BLaER1 treated with 17β-estradiol and CSF1 and Interleukin-3, amounts not matched to agents 10 nM and 100 nM (cell line): ENCODE measurements around the gene THAP7.

ENCODE experiments used
- H3K27ac ChIP-seq, 11 experiments: shearing (Covaris generic); formaldehyde crosslinking; 2 replicates each; pipeline ENCODE4 v1.8.1; 2022
- H3K27me3 ChIP-seq, 11 experiments: shearing (Covaris generic); formaldehyde crosslinking; 2 replicates each; pipeline ENCODE4 v1.8.1; 2022
- H3K36me3 ChIP-seq, 11 experiments: shearing (Covaris generic); formaldehyde crosslinking; 2 replicates each; pipeline ENCODE4 v1.8.1; 2022
- H3K4me1 ChIP-seq, 10 experiments: shearing (Covaris generic); formaldehyde crosslinking; 2 replicates each; pipeline ENCODE4 v1.8.1; 2022
- H3K4me2 ChIP-seq, 11 experiments: shearing (Covaris generic); formaldehyde crosslinking; 2 replicates each; pipeline ENCODE4 v1.8.1; 2022
- H3K4me3 ChIP-seq, 10 experiments: shearing (Covaris generic); formaldehyde crosslinking; 2 replicates each; pipeline ENCODE4 v1.8.1; 2022
- H3K9ac ChIP-seq, 11 experiments: shearing (Covaris generic); formaldehyde crosslinking; 2 replicates each; pipeline ENCODE4 v1.8.1; 2022
- H3K9me3 ChIP-seq, 11 experiments: shearing (Covaris generic); formaldehyde crosslinking; replicated peaks in 1 of 11; 2 replicates each; pipeline ENCODE4 v1.8.1; 2022
- H4K20me1 ChIP-seq, 11 experiments: shearing (Covaris generic); formaldehyde crosslinking; 2 replicates each; pipeline ENCODE4 v1.8.1; 2022
- Cebpa-rat ChIP-seq, 11 experiments: shearing (Covaris generic); IDR thresholded peaks; 2 replicates each; pipeline ENCODE4 v1.8.1; 2022

THAP7 gene

DNA sequence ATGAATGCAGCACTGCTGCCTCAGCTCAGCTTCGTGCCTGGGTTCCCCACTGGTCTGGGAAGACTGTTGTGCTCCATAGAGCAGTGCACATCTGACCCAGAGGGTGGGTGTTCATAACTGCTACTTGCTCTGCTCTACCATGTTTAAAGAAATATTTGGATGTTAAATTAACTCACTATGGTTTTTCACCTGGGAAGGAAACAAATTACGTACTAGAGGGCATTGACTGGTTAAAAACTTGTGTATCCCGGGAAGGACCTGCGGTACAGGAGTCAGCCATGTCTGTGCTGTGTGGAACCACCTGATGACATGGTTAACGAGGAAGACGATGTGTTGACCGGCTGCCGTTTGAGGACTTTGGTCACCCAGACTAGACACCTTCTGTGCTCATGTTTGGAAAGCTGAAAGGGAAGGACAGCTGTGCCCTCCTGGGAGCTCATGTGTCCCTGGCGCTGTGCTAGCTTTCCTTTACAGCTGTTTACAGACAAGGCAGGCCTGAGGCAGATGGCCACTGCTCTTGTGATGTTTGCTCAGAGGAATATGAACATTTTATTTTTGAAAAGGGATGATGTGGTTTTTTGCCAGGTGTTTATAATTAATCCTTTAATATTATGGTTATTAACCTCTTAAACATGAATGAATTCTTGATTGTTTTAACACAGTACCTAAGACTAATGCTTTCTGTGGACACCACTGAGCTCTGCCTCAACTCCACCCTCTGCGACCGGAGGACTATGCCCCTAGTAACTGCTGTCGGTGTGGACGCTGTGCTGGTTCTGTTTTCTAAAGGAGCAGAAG, 49.2 kb downstream of the THAP7 start:
- Histone ChIP-seq H3K9ac (no peak overlapping the region), H3K27me3 (peaks cover 18 to 23% (median 22%) of the 10 kb centered on the region in 11 experiments), H3K36me3 (peaks cover 63 to 70% (median 67%) of the 10 kb centered on the region in 11 experiments), H3K4me1 (peaks cover 7 to 54% (median 17%) of the 10 kb centered on the region in 10 experiments; a peak in 18 of 20 replicates), H3K27ac (no peak overlapping the region), H3K4me3 (no peak overlapping the region), H3K4me2 (0 out of 22 replicates have a peak overlapping the region, but pooled peaks of 1 of the 11 experiments have one; percentile 6), H4K20me1 (peaks cover 70 to 96% (median 90%) of the 10 kb centered on the region in 11 experiments), H3K9me3 (no peaks in the 10 kb centered on the region)
- TF ChIP-seq Cebpa-rat (IDR thresholded peaks at IDR 0.05) = no peak

DNA sequence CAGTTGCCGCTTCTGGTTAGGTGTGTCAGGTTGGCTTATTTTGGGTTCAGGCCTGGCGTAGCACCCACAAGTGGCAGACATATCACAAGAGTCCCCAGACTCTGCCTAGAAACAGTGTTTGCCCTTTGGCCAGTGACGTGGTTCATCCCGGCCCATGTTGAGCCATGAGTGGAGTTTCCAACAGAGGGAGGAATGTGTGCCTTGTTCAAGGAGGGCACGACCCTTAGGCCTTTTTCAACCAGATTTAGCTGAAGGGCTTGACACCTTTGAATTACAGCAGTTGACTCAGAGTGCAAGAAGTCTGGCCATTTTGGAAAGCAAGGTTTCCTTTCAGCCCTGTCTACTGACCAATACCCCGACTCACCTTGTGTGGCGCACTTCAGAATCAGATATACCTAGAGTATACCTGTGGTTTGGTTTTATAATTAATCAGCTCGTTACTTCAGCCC, 50.0 kb downstream of the THAP7 start:
- peaks cover 2 to 48% (median 11%) of the 10 kb centered on the region in 10 experiments; a peak in 17 of 20 replicates for H3K4me1 ChIP-seq
- H3K4me3 ChIP-seq = no peak overlapping the region
- H4K20me1 ChIP-seq = peaks cover 78 to 98% (median 93%) of the 10 kb centered on the region in 11 experiments
- peaks cover 65 to 77% (median 74%) of the 10 kb centered on the region in 11 experiments for H3K36me3 ChIP-seq
- H3K27me3 ChIP-seq = peaks cover 10 to 15% (median 14%) of the 10 kb centered on the region in 11 experiments
- no peak overlapping the region for H3K9ac ChIP-seq
- H3K27ac ChIP-seq = no peak overlapping the region
- H3K4me2 ChIP-seq = no peak overlapping the region
- no peaks in the 10 kb centered on the region for H3K9me3 ChIP-seq
- no peak for TF ChIP-seq Cebpa-rat (IDR thresholded peaks at IDR 0.05)

DNA sequence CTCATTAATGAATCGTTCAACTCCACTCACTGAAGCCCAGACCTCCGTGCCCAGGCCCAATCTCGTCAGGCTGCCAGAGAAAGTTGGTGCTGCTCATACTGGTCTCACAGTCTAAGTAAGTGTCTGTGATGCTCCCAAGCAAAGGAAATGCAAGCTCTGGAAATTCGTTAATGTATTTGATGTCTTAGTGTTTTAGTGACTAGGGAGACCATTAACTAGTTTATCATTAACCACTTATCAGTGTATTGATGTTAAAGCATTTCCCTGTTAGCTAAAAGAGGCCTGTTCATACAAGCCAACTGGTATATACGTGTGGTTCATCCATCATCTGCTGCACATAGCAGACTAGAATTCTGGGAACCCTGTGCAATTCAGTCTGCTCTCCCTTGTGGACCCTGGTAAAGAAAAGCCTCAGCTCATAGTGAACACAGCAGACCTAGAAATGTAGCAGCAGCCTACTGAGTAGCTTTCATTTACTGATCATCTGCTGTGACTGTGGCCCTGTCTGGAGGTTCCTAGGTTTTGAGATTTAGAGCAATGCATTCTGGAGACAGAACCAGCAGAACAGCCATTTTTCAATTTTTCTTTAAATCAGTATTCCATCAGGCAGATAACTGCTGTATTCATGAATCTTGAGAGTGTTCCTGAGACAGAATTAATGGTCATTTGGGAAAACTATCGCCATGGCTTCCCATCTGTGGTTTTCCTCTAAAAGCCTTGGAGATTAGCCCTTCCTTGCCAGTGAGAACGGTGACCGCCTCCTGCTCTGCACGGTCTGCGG, 50.6 kb downstream of the THAP7 start:
- H3K4me1 ChIP-seq = peaks cover 0 to 47% (median 8%) of the 10 kb centered on the region in 10 experiments; a peak in 9 of 20 replicates
- H3K36me3 ChIP-seq = peaks cover 71 to 83% (median 81%) of the 10 kb centered on the region in 11 experiments
- no peak overlapping the region for H3K9ac ChIP-seq
- H3K4me3 ChIP-seq = no peak overlapping the region
- no peaks in the 10 kb centered on the region for H3K9me3 ChIP-seq
- H3K27ac ChIP-seq = no peak overlapping the region
- no peak for TF ChIP-seq Cebpa-rat (IDR thresholded peaks at IDR 0.05)
- H3K4me2 ChIP-seq = no peak overlapping the region
- peaks cover 83 to 98% (median 93%) of the 10 kb centered on the region in 11 experiments for H4K20me1 ChIP-seq
- H3K27me3 ChIP-seq = peaks cover 3 to 9% (median 8%) of the 10 kb centered on the region in 11 experiments

- no peak overlapping the region for H3K4me3 ChIP-seq
- peaks cover 96 to 100% (median 99%) of the 10 kb centered on the region in 11 experiments for H4K20me1 ChIP-seq
- no peak overlapping the region; a peak in 1 of 22 replicates for H3K4me2 ChIP-seq
- no peak overlapping the region for H3K9ac ChIP-seq
- H3K36me3 ChIP-seq = peaks cover 76 to 98% (median 92%) of the 10 kb centered on the region in 11 experiments
- H3K4me1 ChIP-seq = peaks cover 4 to 47% (median 13%) of the 10 kb centered on the region in 10 experiments; a peak in 13 of 20 replicates
- no peaks in the 10 kb centered on the region for H3K27me3 ChIP-seq
- H3K27ac ChIP-seq = no peak overlapping the region
- TF ChIP-seq Cebpa-rat (IDR thresholded peaks at IDR 0.05) = no peak
- no peaks in the 10 kb centered on the region for H3K9me3 ChIP-seq
Observed at GRCh38 chr22:20949698-20950183, 52.2 kb downstream of the THAP7 start.
